ENCODE results near the gene RNF149. TPM values are rescaled to one million over a fixed set of nuclear protein-coding genes. Genes with fewer than 3 reads are reported as not detected.
"Not testable (repeated sequence)": the region's sequence is repeated elsewhere in the genome, so short reads cannot be mapped to it uniquely, and the experiment has no call there.

The RNF149 gene
- total RNA-seq, 1 donor from 2014 or later, result 32.0 TPM

DNA sequence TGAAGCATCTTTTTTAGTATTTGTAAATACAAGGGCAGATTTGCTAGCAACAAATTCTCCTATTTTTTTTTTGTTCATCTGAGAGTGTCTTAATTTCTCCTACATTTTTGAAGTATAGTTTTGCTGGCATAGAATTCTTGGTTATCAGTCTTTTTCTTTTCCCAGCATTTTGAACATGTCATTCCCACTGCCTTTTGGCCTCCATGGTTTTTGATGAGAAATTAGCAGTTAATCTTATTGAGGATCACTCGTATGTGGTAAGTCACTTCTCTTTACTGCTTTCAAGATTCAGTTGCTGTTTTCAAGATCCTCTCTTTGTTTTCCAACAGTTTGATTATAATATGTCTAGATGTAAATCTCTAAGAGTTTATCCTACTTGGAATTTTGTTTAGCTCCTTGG, 16.9 kb upstream of the RNF149 start:
- TF ChIP-seq, protein P1, sequence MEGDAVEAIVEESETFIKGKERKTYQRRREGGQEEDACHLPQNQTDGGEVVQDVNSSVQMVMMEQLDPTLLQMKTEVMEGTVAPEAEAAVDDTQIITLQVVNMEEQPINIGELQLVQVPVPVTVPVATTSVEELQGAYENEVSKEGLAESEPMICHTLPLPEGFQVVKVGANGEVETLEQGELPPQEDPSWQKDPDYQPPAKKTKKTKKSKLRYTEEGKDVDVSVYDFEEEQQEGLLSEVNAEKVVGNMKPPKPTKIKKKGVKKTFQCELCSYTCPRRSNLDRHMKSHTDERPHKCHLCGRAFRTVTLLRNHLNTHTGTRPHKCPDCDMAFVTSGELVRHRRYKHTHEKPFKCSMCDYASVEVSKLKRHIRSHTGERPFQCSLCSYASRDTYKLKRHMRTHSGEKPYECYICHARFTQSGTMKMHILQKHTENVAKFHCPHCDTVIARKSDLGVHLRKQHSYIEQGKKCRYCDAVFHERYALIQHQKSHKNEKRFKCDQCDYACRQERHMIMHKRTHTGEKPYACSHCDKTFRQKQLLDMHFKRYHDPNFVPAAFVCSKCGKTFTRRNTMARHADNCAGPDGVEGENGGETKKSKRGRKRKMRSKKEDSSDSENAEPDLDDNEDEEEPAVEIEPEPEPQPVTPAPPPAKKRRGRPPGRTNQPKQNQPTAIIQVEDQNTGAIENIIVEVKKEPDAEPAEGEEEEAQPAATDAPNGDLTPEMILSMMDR (IDR thresholded peaks at IDR 0.05; ENCODE audit: unreplicated experiment), result no peak
- Mint-ChIP-seq H3K4me1 (ENCODE audit: unreplicated experiment) (peaks cover 7% of the 10 kb centered on the region), H3K36me3 (ENCODE audit: low read depth, unreplicated experiment) (no peaks in the 10 kb centered on the region), H3K9me3 (ENCODE audit: unreplicated experiment) (no peaks in the 10 kb centered on the region), H3K4me3 (ENCODE audit: unreplicated experiment) (no peak overlapping the region), H3K27ac (ENCODE audit: unreplicated experiment) (no peak overlapping the region), H3K27me3 (ENCODE audit: unreplicated experiment) (no peaks in the 10 kb centered on the region)
- DNase-seq (ENCODE audit: low spot score), result no peak

DNA sequence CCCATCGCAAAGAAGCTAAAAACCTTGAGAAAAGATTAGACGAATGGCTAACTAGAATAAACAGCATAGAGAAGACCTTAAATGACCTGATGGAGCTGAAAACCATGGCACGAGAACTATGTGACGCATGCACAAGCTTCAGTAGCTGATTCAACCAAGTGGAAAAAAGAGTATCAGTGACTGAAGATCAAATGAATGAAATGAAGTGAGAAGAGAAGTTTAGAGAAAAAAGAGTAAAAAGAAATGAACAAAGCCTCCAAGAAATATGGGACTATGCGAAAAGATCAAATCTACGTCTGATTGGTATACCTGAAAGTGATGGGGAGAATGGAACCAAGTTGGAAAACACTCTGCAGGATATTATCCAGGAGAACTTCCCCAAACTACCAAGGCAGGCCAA, 8.1 kb upstream of the RNF149 start:
- H3K9me3 Mint-ChIP-seq (ENCODE audit: unreplicated experiment); H3K36me3 Mint-ChIP-seq (ENCODE audit: low read depth, unreplicated experiment); H3K27me3 Mint-ChIP-seq (ENCODE audit: unreplicated experiment); H3K4me3 Mint-ChIP-seq (ENCODE audit: unreplicated experiment); H3K27ac Mint-ChIP-seq (ENCODE audit: unreplicated experiment); DNase-seq (ENCODE audit: low spot score); H3K4me1 Mint-ChIP-seq (ENCODE audit: unreplicated experiment): not testable (repeated sequence)

DNA sequence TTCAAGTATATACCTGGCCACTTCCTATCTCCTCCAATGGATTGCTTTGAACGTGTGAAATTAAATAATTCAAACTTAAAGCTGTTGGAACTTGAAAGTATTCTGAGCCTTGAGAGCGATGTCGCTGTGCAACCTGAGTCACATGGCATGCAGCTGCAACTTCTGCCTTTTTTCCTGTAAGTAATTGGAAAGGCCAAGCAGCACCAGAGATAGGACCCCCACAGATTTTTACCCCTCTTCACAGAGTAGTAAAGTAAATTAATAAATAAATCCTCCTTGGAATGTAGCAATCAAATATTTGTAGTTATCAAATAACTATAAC, 3.2 kb upstream of the RNF149 start:
- H3K4me3 Mint-ChIP-seq (ENCODE audit: unreplicated experiment), result no peak overlapping the region
- peaks cover 5% of the 10 kb centered on the region for H3K36me3 Mint-ChIP-seq (ENCODE audit: low read depth, unreplicated experiment)
- TF ChIP-seq, protein P1 (IDR thresholded peaks at IDR 0.05; ENCODE audit: unreplicated experiment), result no peak
- DNase-seq (ENCODE audit: low spot score), result no peak
- H3K27me3 Mint-ChIP-seq (ENCODE audit: unreplicated experiment), result peaks cover 1% of the 10 kb centered on the region
- H3K27ac Mint-ChIP-seq (ENCODE audit: unreplicated experiment), result no peak overlapping the region
- H3K4me1 Mint-ChIP-seq (ENCODE audit: unreplicated experiment), result peaks cover 13% of the 10 kb centered on the region
- no peaks in the 10 kb centered on the region for H3K9me3 Mint-ChIP-seq (ENCODE audit: unreplicated experiment)

DNA sequence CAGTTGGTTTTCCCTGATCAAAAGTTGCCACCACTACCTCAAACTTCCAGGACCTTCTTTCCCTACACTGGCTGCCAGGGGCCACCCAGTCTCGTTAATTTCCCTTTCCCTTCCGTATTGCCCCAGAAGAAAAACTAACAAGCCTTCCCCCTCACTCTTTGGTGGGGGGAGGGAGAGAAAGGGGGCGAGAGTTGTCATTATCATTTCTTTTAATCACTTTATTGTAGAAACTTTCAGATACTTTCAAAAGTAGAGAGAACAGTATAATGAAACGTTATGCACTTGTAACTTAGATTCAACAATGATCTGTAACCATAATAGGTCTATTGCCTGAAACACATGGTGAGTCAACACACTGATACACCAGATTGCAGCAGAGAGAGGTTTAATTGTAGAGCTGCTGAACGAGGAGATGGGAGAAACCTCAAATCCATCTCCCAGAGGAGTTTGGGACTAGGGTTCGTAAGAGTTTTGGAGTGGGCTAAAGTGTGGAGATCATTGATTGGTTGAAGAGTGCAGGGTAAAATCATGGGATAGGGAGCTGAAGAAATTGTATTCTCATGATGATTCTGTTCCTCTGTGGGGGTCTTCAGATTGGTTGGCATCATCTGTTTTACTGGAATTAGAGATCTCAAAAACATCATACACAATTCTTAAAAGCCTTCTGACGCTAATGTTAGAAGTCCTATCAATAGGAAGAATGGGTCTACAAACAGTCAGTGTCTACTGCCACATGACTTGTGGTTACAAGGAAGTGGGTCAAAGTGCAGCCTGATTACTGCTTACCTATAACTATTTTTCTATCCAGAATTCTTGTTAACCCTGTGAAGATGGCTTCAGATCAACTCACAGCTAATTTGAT, 2.6 kb upstream of the RNF149 start:
- TF ChIP-seq, protein P1 (IDR thresholded peaks at IDR 0.05; ENCODE audit: unreplicated experiment), result no peak
- Mint-ChIP-seq H3K36me3 (ENCODE audit: low read depth, unreplicated experiment) (peaks cover 5% of the 10 kb centered on the region), H3K4me3 (ENCODE audit: unreplicated experiment) (no peak overlapping the region), H3K27ac (ENCODE audit: unreplicated experiment) (no peak overlapping the region), H3K27me3 (ENCODE audit: unreplicated experiment) (peaks cover 1% of the 10 kb centered on the region), H3K4me1 (ENCODE audit: unreplicated experiment) (peaks cover 19% of the 10 kb centered on the region), H3K9me3 (ENCODE audit: unreplicated experiment) (no peaks in the 10 kb centered on the region)
- DNase-seq (ENCODE audit: low spot score), result no peak

DNA sequence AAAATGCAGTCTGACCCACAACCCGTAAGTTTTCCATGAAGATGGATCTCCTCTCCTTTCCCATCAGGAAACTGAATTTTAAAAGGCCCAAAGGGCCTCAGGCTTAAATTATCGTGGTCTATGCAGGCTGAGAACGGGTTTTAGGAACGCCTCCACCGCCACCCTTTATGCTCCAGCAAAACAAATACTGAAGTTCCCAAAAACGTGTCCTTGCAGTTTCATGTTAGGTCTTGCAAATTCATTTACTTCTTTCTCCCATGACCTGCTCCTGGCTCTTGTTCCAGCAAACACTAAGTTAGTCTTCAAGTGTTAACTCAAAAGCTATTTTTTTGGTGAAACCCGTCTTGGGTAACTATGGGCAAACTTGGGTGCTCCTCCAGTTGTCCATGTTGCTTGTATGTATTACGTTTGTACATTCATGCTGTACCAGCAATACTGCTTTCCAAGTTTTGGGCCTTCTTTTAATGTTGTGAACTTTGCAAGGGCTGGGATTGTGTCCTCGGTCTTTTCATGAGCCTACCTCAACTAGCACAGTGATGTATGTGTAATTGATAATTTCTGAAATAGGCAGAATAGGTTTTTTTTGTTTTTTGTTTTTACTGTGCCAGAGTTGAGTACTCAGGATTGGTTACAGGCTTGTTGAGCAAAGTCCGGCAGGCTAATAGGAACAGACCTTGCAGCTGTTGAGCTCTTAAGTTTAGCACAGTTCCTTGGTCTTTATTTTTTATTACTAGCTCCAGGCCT, 1.8 kb upstream of the RNF149 start:
- Mint-ChIP-seq H3K4me1 (ENCODE audit: unreplicated experiment) (peaks cover 27% of the 10 kb centered on the region), H3K9me3 (ENCODE audit: unreplicated experiment) (no peaks in the 10 kb centered on the region), H3K27me3 (ENCODE audit: unreplicated experiment) (no peaks in the 10 kb centered on the region), H3K36me3 (ENCODE audit: low read depth, unreplicated experiment) (peaks cover 5% of the 10 kb centered on the region), H3K4me3 (ENCODE audit: unreplicated experiment) (peak overlapping the region; percentile 34), H3K27ac (ENCODE audit: unreplicated experiment) (no peak overlapping the region)
- DNase-seq (ENCODE audit: low spot score), result no peak
- TF ChIP-seq, protein P1 (IDR thresholded peaks at IDR 0.05; ENCODE audit: unreplicated experiment), result no peak

All from endothelial cell (in vitro differentiated cells).